HEK293 (cell line): ENCODE data around the gene SAMM50.

ENCODE experiments used
- CTCF ChIA-PET: fragments of 350-600 bp; formaldehyde crosslinking; extraction: SDS; loops from one replicate; lab custom pipeline; 2021; ENCODE audit warnings: antibody characterized with exemption; lab: Yijun Ruan, JAX
- POLR2A ChIA-PET: fragments of 300-600 bp; formaldehyde crosslinking; extraction: SDS; loops from one replicate; lab custom pipeline; 2020; ENCODE audit warnings: antibody characterized with exemption, inconsistent platforms; lab: Yijun Ruan, JAX
- H3K27ac ChIP-seq: fragments of 200-500 bp; sonication (Bioruptor generic); 2 replicates; pipeline ENCODE4 v1.5.1; 2014; ENCODE audit warnings: low read depth, low read length, control low read depth, inconsistent platforms; ENCODE audit errors: extremely low read depth
- H3K36me3 ChIP-seq, 2 experiments: fragments of 200-500 bp in 1 of 2; sonication (Bioruptor generic) in 1 of 2; 1 replicate in 1 of 2; 2 replicates in 1 of 2; pipeline ENCODE4 v1.5.1; 2014 to 2017; ENCODE audit warnings: inconsistent platforms in 2 of 2, low read length in 2 of 2; ENCODE audit not compliant: control insufficient read depth in 2 of 2, insufficient read depth in 1 of 2
- H3K4me1 ChIP-seq: fragments of 200-500 bp; sonication (Bioruptor generic); 2 replicates; pipeline ENCODE4 v1.5.1; 2014; ENCODE audit warnings: mild to moderate bottlenecking, low read length, inconsistent platforms; ENCODE audit not compliant: control insufficient read depth, insufficient read depth
- H3K4me3 ChIP-seq: 2 replicates; pipeline ENCODE4 v1.5.1; 2011; ENCODE audit warnings: low read depth, mild to moderate bottlenecking, control low read depth, low read length, moderate library complexity
- H3K9me3 ChIP-seq: fragments of 200-500 bp; sonication (Bioruptor generic); 2 replicates; pipeline ENCODE4 v1.5.1; 2014; ENCODE audit warnings: low read depth, low read length, inconsistent platforms; ENCODE audit not compliant: control insufficient read depth, insufficient read depth
- EGR2 ChIP-seq: fragments of 450-650 bp; formaldehyde crosslinking; IDR thresholded peaks from 2 replicates; pipeline ENCODE4 v1.5.1; 2016; ENCODE audit warnings: low read depth, missing biosample characterization, missing genetic modification characterization
- GLI2 ChIP-seq: fragments of 450-650 bp; formaldehyde crosslinking; IDR thresholded peaks from 2 replicates; pipeline ENCODE4; 2017; ENCODE audit warnings: missing biosample characterization, missing genetic modification characterization, low read depth, borderline replicate concordance
- HIC1 ChIP-seq: fragments of 450-650 bp; formaldehyde crosslinking; IDR thresholded peaks from 2 replicates; pipeline ENCODE4 v1.5.1; 2016; ENCODE audit warnings: missing biosample characterization, missing genetic modification characterization
- HOXD13 ChIP-seq: sonication (generic); formaldehyde crosslinking; IDR thresholded peaks from 2 replicates; pipeline ENCODE4 v1.8.0; 2022; ENCODE audit warnings: missing genetic modification reagents, borderline replicate concordance
- KLF17 ChIP-seq: fragments of 450-650 bp; formaldehyde crosslinking; IDR thresholded peaks from 2 replicates; pipeline ENCODE4 v1.5.1; 2016; ENCODE audit warnings: missing biosample characterization, missing genetic modification characterization
- KLF9 ChIP-seq: fragments of 450-650 bp; formaldehyde crosslinking; IDR thresholded peaks from 2 replicates; pipeline ENCODE4 v1.5.1; 2016; ENCODE audit warnings: missing biosample characterization, missing genetic modification characterization, low read depth
- PRDM10 ChIP-seq: fragments of 450-650 bp; formaldehyde crosslinking; IDR thresholded peaks from 2 replicates; pipeline ENCODE4 v1.5.1; 2016; ENCODE audit warnings: missing biosample characterization, missing genetic modification characterization
- REST ChIP-seq: fragments of 450-650 bp; formaldehyde crosslinking; IDR thresholded peaks from 2 replicates; pipeline ENCODE4 v1.5.1; 2016; ENCODE audit warnings: missing biosample characterization, missing genetic modification characterization
- SCRT2 ChIP-seq: fragments of 450-650 bp; formaldehyde crosslinking; IDR thresholded peaks from 2 replicates; pipeline ENCODE4 v1.5.1; 2016; ENCODE audit warnings: missing biosample characterization, missing genetic modification characterization
- ZEB2 ChIP-seq: fragments of 450-650 bp; formaldehyde crosslinking; IDR thresholded peaks from 2 replicates; pipeline ENCODE4 v1.5.1; 2016; ENCODE audit warnings: missing biosample characterization, missing genetic modification characterization
- ZNF114 ChIP-seq: fragments of 450-650 bp; formaldehyde crosslinking; IDR thresholded peaks from 2 replicates; pipeline ENCODE4 v1.5.0; 2017; ENCODE audit warnings: missing biosample characterization, missing genetic modification characterization
- ZNF362 ChIP-seq: fragments of 450-650 bp; formaldehyde crosslinking; IDR thresholded peaks from 2 replicates; pipeline ENCODE4 v1.5.1; 2016; ENCODE audit warnings: missing biosample characterization, missing genetic modification characterization
- ZNF426 ChIP-seq: fragments of 450-650 bp; formaldehyde crosslinking; IDR thresholded peaks from 2 replicates; pipeline ENCODE4 v1.5.1; 2017; ENCODE audit warnings: missing biosample characterization, missing genetic modification characterization, mild to moderate bottlenecking, inconsistent platforms, moderate library complexity
- ZNF654 ChIP-seq: fragments of 450-650 bp; formaldehyde crosslinking; IDR thresholded peaks from 2 replicates; pipeline ENCODE4 v1.5.1; 2016; ENCODE audit warnings: low read depth, missing biosample characterization, missing genetic modification characterization
- ZNF660 ChIP-seq: fragments of 450-650 bp; IDR thresholded peaks from 2 replicates; pipeline ENCODE4 v1.5.1; 2018; ENCODE audit warnings: missing biosample characterization, mild to moderate bottlenecking, missing genetic modification characterization
- ZNF76 ChIP-seq: fragments of 450-650 bp; formaldehyde crosslinking; IDR thresholded peaks from 2 replicates; pipeline ENCODE4; 2016; ENCODE audit warnings: low read depth, missing biosample characterization, missing genetic modification characterization, borderline replicate concordance
- ZSCAN30 ChIP-seq: fragments of 450-650 bp; IDR thresholded peaks from 2 replicates; pipeline ENCODE4 v1.5.1; 2018; ENCODE audit warnings: missing biosample characterization, mild to moderate bottlenecking, missing genetic modification characterization, moderate library complexity

Gene SAMM50

GRCh38 chr22:43955040-43955882 is at the start of gene SAMM50 (continued):
- TF ChIP-seq PRDM10 (tag by site-specific recombination) (peak; percentile 73), ZNF76 (peak; percentile 96), ZNF654 (tag by site-specific recombination) (no peak), KLF9 (tag by site-specific recombination) (peak; percentile 88), ZSCAN30 (tag by site-specific recombination) (0 out of 2 replicates have a peak, but pooled peaks have one; percentile 46), HOXD13 (CRISPR knock-in tag) (no peak), ZNF426 (tag by site-specific recombination) (no peak), SCRT2 (tag by site-specific recombination) (no peak), ZNF660 (tag by site-specific recombination) (peak; percentile 29; the same call in 1 of the 2 replicates), EGR2 (peak; percentile 97)

GRCh38 chr22:43905681-43906080 is 49.6 kb upstream of the SAMM50 start:
- no peaks in the 10 kb centered on the region for H3K36me3 ChIP-seq
- no peak overlapping the region for H3K4me3 ChIP-seq
- H3K27ac ChIP-seq: no peak overlapping the region
- POLR2A ChIA-PET: no interaction called here
- TF ChIP-seq REST (tag by site-specific recombination) (peak; percentile 81), GLI2 (no peak), ZEB2 (tag by site-specific recombination) (no peak), KLF17 (tag by site-specific recombination) (no peak), HIC1 (tag by site-specific recombination) (no peak), ZNF114 (tag by site-specific recombination) (no peak), ZNF362 (tag by site-specific recombination) (no peak)
- no peaks in the 10 kb centered on the region for H3K9me3 ChIP-seq
- CTCF ChIA-PET: interaction anchor here (0.7 to 1.5 kb wide), 7 partner anchors 10 to 41 kb away, joined by 3 to 8 read pairs (median 4); no protein-coding TSS in a partner anchor
- no peaks in the 10 kb centered on the region for H3K4me1 ChIP-seq
